ENCODE data around the gene AUNIP.
"Not testable (repeated sequence)": the region's sequence is repeated elsewhere in the genome, so short reads cannot be mapped to it uniquely, and the experiment has no call there.

Gene AUNIP

GRCh38 chr1:25843483-25843882, 15.8 kb downstream of the AUNIP start:
- no peak overlapping the region for H3K18ac ChIP-seq (ENCODE audit: low read depth in 1 of 2, low read length in 2 of 2)
- H3K36me3 ChIP-seq (ENCODE audit: control insufficient read depth in 1 of 2, insufficient read depth in 2 of 2, low read depth in 1 of 2, low read length in 2 of 2): no peaks in the 10 kb centered on the region
- peaks cover 9% of the 10 kb centered on the region for H3K79me1 ChIP-seq (replicated peaks; ENCODE audit: low read length, poor library complexity, severe bottlenecking)
- H2AK5ac ChIP-seq (ENCODE audit: low read length, severe bottlenecking): no peak overlapping the region
- no peaks in the 10 kb centered on the region for H3K27me3 ChIP-seq (ENCODE audit: control insufficient read depth in 1 of 2, insufficient read depth in 1 of 2, low read length in 2 of 2)
- H3K9ac ChIP-seq (ENCODE audit: low read length): no peak overlapping the region
- no peak overlapping the region for H4K91ac ChIP-seq (ENCODE audit: low read length)
- no peak overlapping the region for H2BK120ac ChIP-seq (ENCODE audit: low read depth, low read length)
- H2BK12ac ChIP-seq (ENCODE audit: low read length in 2 of 2): no peak overlapping the region
- H3K23ac ChIP-seq (ENCODE audit: low read length in 2 of 2): no peak overlapping the region
- H3K4ac ChIP-seq (ENCODE audit: low read depth in 1 of 2, low read length in 2 of 2): no peak overlapping the region
- H3K9me3 ChIP-seq (ENCODE audit: control insufficient read depth, low read length): no peaks in the 10 kb centered on the region
- no peak overlapping the region for H3K14ac ChIP-seq (ENCODE audit: low read length in 2 of 2)
- no peak overlapping the region for H3K27ac ChIP-seq (ENCODE audit: low read length, poor library complexity, severe bottlenecking)
- no peak overlapping the region for H3K4me3 ChIP-seq (ENCODE audit: insufficient read depth in 1 of 2, low read depth in 1 of 2, low read length in 2 of 2)
- H2BK15ac ChIP-seq (ENCODE audit: low read depth, poor library complexity, severe bottlenecking): no peak overlapping the region
- DNase-seq: no peak
- WGBS: 96% methylated on average over 2 of the region's 3 CpGs
- no peak overlapping the region for H2BK5ac ChIP-seq (ENCODE audit: low read depth, low read length, poor library complexity, severe bottlenecking)
- no peak overlapping the region for H2AFZ ChIP-seq (ENCODE audit: low read depth, low read length)
- H3K4me2 ChIP-seq (ENCODE audit: low read length, poor library complexity, severe bottlenecking): no peak overlapping the region
- no peaks in the 10 kb centered on the region for H3K4me1 ChIP-seq (ENCODE audit: control insufficient read depth, insufficient read depth, low read depth, low read length)
- no peak overlapping the region for H4K8ac ChIP-seq (ENCODE audit: low read length)

GRCh38 chr1:25839808-25840207, 19.4 kb downstream of the AUNIP start:
- not testable (repeated sequence) for H3K4me3 ChIP-seq (ENCODE audit: insufficient read depth in 1 of 2, low read depth in 1 of 2, low read length in 2 of 2); H3K79me1 ChIP-seq (replicated peaks; ENCODE audit: low read length, poor library complexity, severe bottlenecking); H3K4me2 ChIP-seq (ENCODE audit: low read length, poor library complexity, severe bottlenecking); H3K23ac ChIP-seq (ENCODE audit: low read length in 2 of 2); H3K18ac ChIP-seq (ENCODE audit: low read depth in 1 of 2, low read length in 2 of 2); H3K4me1 ChIP-seq (ENCODE audit: control insufficient read depth, insufficient read depth, low read depth, low read length); H3K9ac ChIP-seq (ENCODE audit: low read length); H2AFZ ChIP-seq (ENCODE audit: low read depth, low read length); H3K27ac ChIP-seq (ENCODE audit: low read length, poor library complexity, severe bottlenecking); DNase-seq; H2BK5ac ChIP-seq (ENCODE audit: low read depth, low read length, poor library complexity, severe bottlenecking); H3K27me3 ChIP-seq (ENCODE audit: control insufficient read depth in 1 of 2, insufficient read depth in 1 of 2, low read length in 2 of 2); H3K9me3 ChIP-seq (ENCODE audit: control insufficient read depth, low read length); H2BK120ac ChIP-seq (ENCODE audit: low read depth, low read length); H2BK12ac ChIP-seq (ENCODE audit: low read length in 2 of 2); H2BK15ac ChIP-seq (ENCODE audit: low read depth, poor library complexity, severe bottlenecking); H2AK5ac ChIP-seq (ENCODE audit: low read length, severe bottlenecking); H4K8ac ChIP-seq (ENCODE audit: low read length); H4K91ac ChIP-seq (ENCODE audit: low read length); H3K14ac ChIP-seq (ENCODE audit: low read length in 2 of 2); H3K4ac ChIP-seq (ENCODE audit: low read depth in 1 of 2, low read length in 2 of 2)
- peaks cover 0 to 17% of the 10 kb centered on the region in 2 experiments for H3K36me3 ChIP-seq (ENCODE audit: control insufficient read depth in 1 of 2, insufficient read depth in 2 of 2, low read depth in 1 of 2, low read length in 2 of 2)
- 100% methylated on average over 3 of the region's 4 CpGs for WGBS

- Histone ChIP-seq H2BK5ac (ENCODE audit: low read depth, low read length, poor library complexity, severe bottlenecking) (no peak overlapping the region), H2BK12ac (ENCODE audit: low read length in 2 of 2) (no peak overlapping the region), H4K91ac (ENCODE audit: low read length) (no peak overlapping the region), H2BK120ac (ENCODE audit: low read depth, low read length) (no peak overlapping the region), H3K9me3 (ENCODE audit: control insufficient read depth, low read length) (no peaks in the 10 kb centered on the region), H3K18ac (ENCODE audit: low read depth in 1 of 2, low read length in 2 of 2) (no peak overlapping the region), H3K4ac (ENCODE audit: low read depth in 1 of 2, low read length in 2 of 2) (no peak overlapping the region), H3K4me3 (ENCODE audit: insufficient read depth in 1 of 2, low read depth in 1 of 2, low read length in 2 of 2) (no peak overlapping the region), H3K79me1 (replicated peaks; ENCODE audit: low read length, poor library complexity, severe bottlenecking) (peaks cover 11% of the 10 kb centered on the region), H3K14ac (ENCODE audit: low read length in 2 of 2) (no peak overlapping the region), H2AFZ (ENCODE audit: low read depth, low read length) (no peak overlapping the region), H3K9ac (ENCODE audit: low read length) (no peak overlapping the region), H2AK5ac (ENCODE audit: low read length, severe bottlenecking) (no peak overlapping the region), H3K36me3 (ENCODE audit: control insufficient read depth in 1 of 2, insufficient read depth in 2 of 2, low read depth in 1 of 2, low read length in 2 of 2) (peaks cover 10 to 39% of the 10 kb centered on the region in 2 experiments), H3K27me3 (ENCODE audit: control insufficient read depth in 1 of 2, insufficient read depth in 1 of 2, low read length in 2 of 2) (no peaks in the 10 kb centered on the region), H2BK15ac (ENCODE audit: low read depth, poor library complexity, severe bottlenecking) (no peak overlapping the region), H3K4me2 (ENCODE audit: low read length, poor library complexity, severe bottlenecking) (no peak overlapping the region), H3K23ac (ENCODE audit: low read length in 2 of 2) (no peak overlapping the region), H3K4me1 (ENCODE audit: control insufficient read depth, insufficient read depth, low read depth, low read length) (no peaks in the 10 kb centered on the region), H4K8ac (ENCODE audit: low read length) (no peak overlapping the region), H3K27ac (ENCODE audit: low read length, poor library complexity, severe bottlenecking) (no peak overlapping the region)
- 80% methylated on average over 1 of the region's 1 CpG for WGBS
- DNase-seq: no peak
Measured at GRCh38 chr1:25837262-25837875, 21.9 kb downstream of the AUNIP start.

GRCh38 chr1:25836695-25837094, 22.6 kb downstream of the AUNIP start:
- Histone ChIP-seq H3K27ac (ENCODE audit: low read length, poor library complexity, severe bottlenecking) (peak overlapping the region; percentile 21), H3K9ac (ENCODE audit: low read length) (no peak overlapping the region), H4K8ac (ENCODE audit: low read length) (no peak overlapping the region), H2AK5ac (ENCODE audit: low read length, severe bottlenecking) (no peak overlapping the region), H3K36me3 (ENCODE audit: control insufficient read depth in 1 of 2, insufficient read depth in 2 of 2, low read depth in 1 of 2, low read length in 2 of 2) (peaks cover 13 to 45% of the 10 kb centered on the region in 2 experiments), H3K14ac (ENCODE audit: low read length in 2 of 2) (no peak overlapping the region), H2AFZ (ENCODE audit: low read depth, low read length) (no peak overlapping the region), H3K23ac (ENCODE audit: low read length in 2 of 2) (no peak overlapping the region), H3K4me3 (ENCODE audit: insufficient read depth in 1 of 2, low read depth in 1 of 2, low read length in 2 of 2) (no peak overlapping the region), H3K79me1 (replicated peaks; ENCODE audit: low read length, poor library complexity, severe bottlenecking) (peaks cover 13% of the 10 kb centered on the region), H3K9me3 (ENCODE audit: control insufficient read depth, low read length) (no peaks in the 10 kb centered on the region), H3K4ac (ENCODE audit: low read depth in 1 of 2, low read length in 2 of 2) (no peak overlapping the region), H2BK5ac (ENCODE audit: low read depth, low read length, poor library complexity, severe bottlenecking) (no peak overlapping the region), H3K27me3 (ENCODE audit: control insufficient read depth in 1 of 2, insufficient read depth in 1 of 2, low read length in 2 of 2) (no peaks in the 10 kb centered on the region), H2BK15ac (ENCODE audit: low read depth, poor library complexity, severe bottlenecking) (no peak overlapping the region), H3K4me2 (ENCODE audit: low read length, poor library complexity, severe bottlenecking) (no peak overlapping the region), H2BK12ac (ENCODE audit: low read length in 2 of 2) (no peak overlapping the region), H2BK120ac (ENCODE audit: low read depth, low read length) (no peak overlapping the region), H3K4me1 (ENCODE audit: control insufficient read depth, insufficient read depth, low read depth, low read length) (no peaks in the 10 kb centered on the region), H4K91ac (ENCODE audit: low read length) (no peak overlapping the region), H3K18ac (ENCODE audit: low read depth in 1 of 2, low read length in 2 of 2) (no peak overlapping the region)
- WGBS: 55% methylated on average over 3 of the region's 3 CpGs
- no peak for DNase-seq

All from mesenchymal stem cell (in vitro differentiated cells and primary cell).